Astrocyte (in vitro differentiated cells and primary cell): ENCODE measurements around the gene EFCC1. TPM values are rescaled to one million over a fixed set of nuclear protein-coding genes. Genes with fewer than 3 reads are reported as not detected.

Experiments used
- DNase-seq: peaks from one replicate; pipeline ENCODE4 v3.0.0-alpha.2; 2010; ENCODE audit warnings: low read depth
- FAIRE-seq: peaks from 2 replicates; lab custom pipeline; 2011; peaks lifted over from hg19 to GRCh38; lab: Jason Lieb, UNC
- H2AFZ ChIP-seq: 2 replicates; pipeline ENCODE4 v1.6.0; 2012; ENCODE audit warnings: low read depth, low read length, inconsistent platforms
- H3K27ac ChIP-seq: 2 replicates; pipeline ENCODE4 v1.5.1; 2011; ENCODE audit warnings: low read depth, low read length, inconsistent platforms
- H3K27me3 ChIP-seq: 2 replicates; pipeline ENCODE4 v1.6.0; 2011; ENCODE audit warnings: low read length, inconsistent platforms; ENCODE audit not compliant: insufficient read depth
- H3K36me3 ChIP-seq: 2 replicates; pipeline ENCODE4 v1.5.1; 2011; ENCODE audit warnings: low read length, inconsistent platforms; ENCODE audit not compliant: insufficient read depth
- H3K4me1 ChIP-seq: 2 replicates; pipeline ENCODE4 v1.5.1; 2011; ENCODE audit warnings: low read length, inconsistent platforms; ENCODE audit not compliant: insufficient read depth
- H3K4me2 ChIP-seq: 2 replicates; pipeline ENCODE4 v1.6.0; 2012; ENCODE audit warnings: low read length, inconsistent platforms
- H3K4me3 ChIP-seq: 2 replicates; pipeline ENCODE4 v1.5.1; 2011; ENCODE audit warnings: low read depth, mild to moderate bottlenecking, low read length, inconsistent platforms; ENCODE audit not compliant: insufficient read depth
- H3K79me2 ChIP-seq: 2 replicates; pipeline ENCODE4 v1.6.0; 2012; ENCODE audit warnings: mild to moderate bottlenecking, low read length, inconsistent platforms; ENCODE audit not compliant: insufficient read depth
- H3K9ac ChIP-seq: 2 replicates; pipeline ENCODE4 v1.6.0; 2012; ENCODE audit warnings: mild to moderate bottlenecking, low read length, inconsistent platforms
- H3K9me3 ChIP-seq: 2 replicates; pipeline ENCODE4 v1.5.1; 2012; ENCODE audit warnings: low read depth, mild to moderate bottlenecking, low read length, inconsistent platforms; ENCODE audit not compliant: insufficient read depth
- H4K20me1 ChIP-seq: 2 replicates; pipeline ENCODE4 v1.6.0; 2012; ENCODE audit warnings: low read length, inconsistent platforms; ENCODE audit not compliant: insufficient read depth
- H3K27ac Mint-ChIP-seq: one replicate; pipeline ENCODE4 v1.8.0; 2021; ENCODE audit warnings: mild to moderate bottlenecking, mixed read lengths; ENCODE audit not compliant: unreplicated experiment
- H3K27me3 Mint-ChIP-seq: one replicate; pipeline ENCODE4 v1.8.0; 2021; ENCODE audit warnings: low read depth, mixed read lengths; ENCODE audit not compliant: unreplicated experiment
- H3K36me3 Mint-ChIP-seq: one replicate; pipeline ENCODE4 v1.8.0; 2021; ENCODE audit warnings: low read depth, mixed read lengths; ENCODE audit not compliant: unreplicated experiment
- H3K4me1 Mint-ChIP-seq: one replicate; pipeline ENCODE4 v1.8.0; 2021; ENCODE audit warnings: low read depth, mixed read lengths; ENCODE audit not compliant: unreplicated experiment
- H3K4me3 Mint-ChIP-seq: one replicate; pipeline ENCODE4 v1.8.0; 2021; ENCODE audit warnings: mild to moderate bottlenecking, moderate library complexity, mixed read lengths; ENCODE audit not compliant: unreplicated experiment
- H3K9me3 Mint-ChIP-seq: one replicate; pipeline ENCODE4 v1.8.0; 2021; ENCODE audit warnings: mild to moderate bottlenecking, mixed read lengths; ENCODE audit not compliant: unreplicated experiment
- EZH2 ChIP-seq: IDR thresholded peaks from 2 replicates; pipeline ENCODE4 v1.6.1; 2012; ENCODE audit warnings: mild to moderate bottlenecking, low read length, inconsistent platforms; ENCODE audit not compliant: insufficient read depth
- total RNA-seq: library from RNA; stranded (reverse); gene quantifications from 2 replicates; pipeline ENCODE4 v1.2.1, GENCODE V29; 2021
- TF ChIP-seq, protein P1 (sequence below): IDR thresholded peaks from 2 replicates; pipeline ENCODE4 v1.5.1; 2011; ENCODE audit warnings: low read depth, mild to moderate bottlenecking, inconsistent platforms, low read length, moderate library complexity; ENCODE audit not compliant: insufficient read depth

The EFCC1 gene
- total RNA-seq, 1 donor from 2014 or later = not detected

DNA sequence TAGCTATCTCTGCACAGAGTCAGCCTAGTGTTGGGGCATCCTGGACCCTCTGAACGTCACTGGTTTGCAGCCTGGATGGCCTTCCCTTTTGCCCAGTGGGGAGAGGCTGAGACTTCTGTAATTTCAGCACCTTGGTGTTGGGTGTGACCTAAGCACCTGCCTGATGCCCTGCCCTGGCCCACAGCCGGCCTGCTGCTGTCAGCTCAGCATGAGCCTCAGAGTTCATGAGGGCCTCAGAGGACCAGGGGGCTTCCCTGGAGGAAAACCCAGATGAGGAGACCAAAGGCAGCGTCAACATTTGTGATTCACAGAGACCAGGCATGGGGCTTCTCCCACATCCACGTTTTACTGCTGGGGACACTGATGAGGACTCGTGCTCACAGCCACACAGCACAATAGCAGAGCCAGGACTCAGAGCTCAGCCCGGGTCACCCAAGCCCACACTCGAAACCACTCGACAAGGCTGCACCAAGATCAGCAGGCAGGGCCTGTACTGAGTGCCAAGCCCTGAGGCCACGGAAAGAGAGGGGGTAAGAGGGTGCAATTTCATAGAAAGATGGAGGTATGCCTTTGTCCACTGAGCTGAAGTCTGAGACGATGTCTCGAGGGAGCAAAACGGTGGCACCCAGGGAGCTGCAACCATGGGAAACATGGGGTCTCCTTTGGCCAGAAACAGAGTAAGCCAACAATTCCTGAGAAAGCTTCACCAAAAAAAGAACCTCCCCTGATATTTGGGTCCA lies 49.6 kb downstream of the EFCC1 start:
- Mint-ChIP-seq H3K27me3 (peaks cover 9% of the 10 kb centered on the region), H3K36me3 (no peaks in the 10 kb centered on the region), H3K4me3 (no peak overlapping the region), H3K9me3 (peaks cover 10% of the 10 kb centered on the region), H3K4me1 (peaks cover 6% of the 10 kb centered on the region), H3K27ac (no peak overlapping the region)
- DNase-seq (no peak), FAIRE-seq (no peak)
- Histone ChIP-seq H2AFZ (no peak overlapping the region), H3K4me1 (no peaks in the 10 kb centered on the region), H3K4me2 (no peak overlapping the region), H3K9me3 (no peaks in the 10 kb centered on the region), H3K79me2 (no peaks in the 10 kb centered on the region), H3K4me3 (no peak overlapping the region), H3K27ac (no peak overlapping the region), H3K36me3 (no peaks in the 10 kb centered on the region), H3K27me3 (peaks cover 12% of the 10 kb centered on the region), H4K20me1 (no peaks in the 10 kb centered on the region), H3K9ac (no peak overlapping the region)
- TF ChIP-seq, protein P1, sequence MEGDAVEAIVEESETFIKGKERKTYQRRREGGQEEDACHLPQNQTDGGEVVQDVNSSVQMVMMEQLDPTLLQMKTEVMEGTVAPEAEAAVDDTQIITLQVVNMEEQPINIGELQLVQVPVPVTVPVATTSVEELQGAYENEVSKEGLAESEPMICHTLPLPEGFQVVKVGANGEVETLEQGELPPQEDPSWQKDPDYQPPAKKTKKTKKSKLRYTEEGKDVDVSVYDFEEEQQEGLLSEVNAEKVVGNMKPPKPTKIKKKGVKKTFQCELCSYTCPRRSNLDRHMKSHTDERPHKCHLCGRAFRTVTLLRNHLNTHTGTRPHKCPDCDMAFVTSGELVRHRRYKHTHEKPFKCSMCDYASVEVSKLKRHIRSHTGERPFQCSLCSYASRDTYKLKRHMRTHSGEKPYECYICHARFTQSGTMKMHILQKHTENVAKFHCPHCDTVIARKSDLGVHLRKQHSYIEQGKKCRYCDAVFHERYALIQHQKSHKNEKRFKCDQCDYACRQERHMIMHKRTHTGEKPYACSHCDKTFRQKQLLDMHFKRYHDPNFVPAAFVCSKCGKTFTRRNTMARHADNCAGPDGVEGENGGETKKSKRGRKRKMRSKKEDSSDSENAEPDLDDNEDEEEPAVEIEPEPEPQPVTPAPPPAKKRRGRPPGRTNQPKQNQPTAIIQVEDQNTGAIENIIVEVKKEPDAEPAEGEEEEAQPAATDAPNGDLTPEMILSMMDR = no peak
- no peak for TF ChIP-seq EZH2

DNA sequence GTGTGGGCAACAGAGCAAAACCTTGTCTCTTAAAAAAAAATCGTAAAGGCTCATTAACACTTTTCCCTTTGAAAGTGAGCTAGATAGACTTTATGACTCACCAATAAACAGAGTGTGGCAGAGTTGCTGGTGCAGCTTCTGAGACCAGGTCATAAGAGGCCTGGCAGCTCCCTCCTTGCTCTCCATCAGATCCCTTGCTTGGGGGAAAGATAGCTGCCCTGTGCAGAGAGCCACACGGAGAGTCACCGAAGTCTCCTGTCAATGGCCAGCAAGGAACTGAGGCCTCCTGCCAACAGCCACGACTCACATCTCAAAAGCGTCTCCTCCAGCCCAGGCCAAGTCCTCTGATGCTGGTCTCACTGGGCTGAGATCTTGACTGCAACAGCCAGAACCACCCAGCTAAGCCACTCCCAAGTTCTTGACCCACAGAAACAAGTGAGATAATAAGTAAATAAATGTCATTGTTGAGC lies 50.8 kb downstream of the EFCC1 start:
- Histone ChIP-seq H2AFZ (no peak overlapping the region), H3K9me3 (no peaks in the 10 kb centered on the region), H3K36me3 (no peaks in the 10 kb centered on the region), H3K27me3 (peaks cover 18% of the 10 kb centered on the region), H3K79me2 (no peaks in the 10 kb centered on the region), H3K4me1 (no peaks in the 10 kb centered on the region), H3K4me3 (no peak overlapping the region), H3K9ac (no peak overlapping the region), H3K27ac (no peak overlapping the region), H3K4me2 (no peak overlapping the region), H4K20me1 (no peaks in the 10 kb centered on the region)
- TF ChIP-seq EZH2 = no peak
- TF ChIP-seq, protein P1 = no peak
- Mint-ChIP-seq H3K4me1 (peaks cover 6% of the 10 kb centered on the region), H3K27ac (no peak overlapping the region), H3K36me3 (no peaks in the 10 kb centered on the region), H3K9me3 (peaks cover 12% of the 10 kb centered on the region), H3K27me3 (peaks cover 14% of the 10 kb centered on the region), H3K4me3 (no peak overlapping the region)
- FAIRE-seq (no peak), DNase-seq (no peak)

- Histone ChIP-seq H3K4me3 (no peak overlapping the region), H3K79me2 (no peaks in the 10 kb centered on the region), H3K9me3 (no peaks in the 10 kb centered on the region), H4K20me1 (no peaks in the 10 kb centered on the region), H3K27ac (no peak overlapping the region), H3K4me2 (no peak overlapping the region), H2AFZ (no peak overlapping the region), H3K36me3 (no peaks in the 10 kb centered on the region), H3K4me1 (no peaks in the 10 kb centered on the region), H3K27me3 (peaks cover 18% of the 10 kb centered on the region), H3K9ac (no peak overlapping the region)
- DNase-seq (no peak), FAIRE-seq (no peak)
- TF ChIP-seq, protein P1 = no peak
- TF ChIP-seq EZH2 = no peak
- Mint-ChIP-seq H3K9me3 (peaks cover 9% of the 10 kb centered on the region), H3K4me1 (peaks cover 6% of the 10 kb centered on the region), H3K4me3 (no peak overlapping the region), H3K36me3 (no peaks in the 10 kb centered on the region), H3K27ac (no peak overlapping the region), H3K27me3 (peaks cover 14% of the 10 kb centered on the region)
Measured at GRCh38 chr3:129052675-129053074, 51.6 kb downstream of the EFCC1 start.
